ENCODE measurements around the gene UBALD1.

UBALD1 gene

DNA sequence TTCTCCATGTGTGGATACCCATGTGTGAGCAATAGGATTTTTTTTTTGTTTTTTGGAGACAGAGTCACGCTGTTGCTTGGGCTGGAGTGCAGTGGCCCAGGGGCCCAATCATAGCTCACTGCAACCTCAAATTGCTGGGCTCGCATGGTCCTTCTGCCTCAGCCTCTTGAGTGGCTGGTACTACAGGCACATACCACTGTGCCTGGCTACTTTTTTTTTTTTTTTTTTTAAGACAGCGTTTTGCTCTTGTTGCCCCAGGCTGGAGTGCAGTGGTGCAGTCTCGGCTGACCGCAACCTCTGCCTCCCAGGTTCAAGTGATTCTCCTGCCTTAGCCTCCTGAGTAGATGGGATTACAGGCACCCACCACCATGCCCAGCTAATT is 26.6 kb upstream of the UBALD1 start:
- Histone ChIP-seq H3K27ac (ENCODE audit: low read length) (no peak overlapping the region), H3K4me3 (ENCODE audit: low read length in 2 of 2) (no peak overlapping the region)

DNA sequence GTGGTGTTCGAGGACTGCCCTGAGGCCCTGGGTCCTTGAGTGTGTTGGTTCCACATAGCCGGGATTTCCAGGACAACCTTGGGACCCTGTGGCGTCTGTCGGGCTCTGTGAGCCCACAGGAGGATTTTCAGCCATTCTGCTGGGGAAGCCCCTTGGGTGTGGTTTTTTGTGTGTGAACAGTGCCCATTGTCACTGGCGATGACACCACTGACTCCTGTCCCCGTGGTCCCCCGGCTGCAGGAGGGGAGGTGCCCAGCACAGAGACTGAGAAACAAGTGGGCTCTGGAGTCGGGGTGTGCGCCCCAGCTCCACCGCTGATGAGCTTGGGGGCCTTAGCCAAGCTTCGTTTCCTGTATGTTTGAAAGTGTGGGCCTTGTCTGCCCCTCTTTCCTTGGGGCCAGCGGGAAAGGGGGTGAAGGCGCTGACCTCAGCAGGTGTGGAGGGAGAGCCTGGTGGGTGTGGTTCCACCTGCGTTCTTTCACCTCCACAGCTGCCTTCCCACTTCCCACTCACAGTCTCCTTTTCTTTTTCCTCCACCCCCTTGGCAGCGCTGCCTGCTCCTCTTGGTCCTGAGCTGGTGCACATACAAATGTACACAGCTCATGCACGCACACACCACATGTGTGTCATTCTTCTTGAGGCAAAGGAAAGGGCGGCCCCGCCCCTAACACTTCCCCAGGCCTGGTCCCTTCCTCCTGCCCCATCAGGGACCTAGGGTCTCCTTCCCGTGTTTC is 26.1 kb upstream of the UBALD1 start:
- Histone ChIP-seq H3K4me1 (ENCODE audit: control insufficient read depth, insufficient read depth, low read length) (peaks cover 6% of the 10 kb centered on the region), H3K4me3 (ENCODE audit: low read length in 2 of 2) (no peak overlapping the region), H3K9ac (ENCODE audit: low read length in 2 of 2) (no peak overlapping the region), H3K27ac (ENCODE audit: low read length) (no peak overlapping the region), H3K27me3 (ENCODE audit: control insufficient read depth in 1 of 2, insufficient read depth in 2 of 2, low read length in 2 of 2) (no peaks in the 10 kb centered on the region), H3K9me3 (ENCODE audit: control insufficient read depth in 2 of 2, low read length in 2 of 2) (no peaks in the 10 kb centered on the region), H3K36me3 (ENCODE audit: control insufficient read depth in 2 of 2, insufficient read depth in 2 of 2, low read length in 2 of 2) (peaks cover 3 to 5% of the 10 kb centered on the region in 2 donors)

More for the DNA sequence above, 26.6 kb upstream of the UBALD1 start:
- H3K9ac ChIP-seq (ENCODE audit: low read length in 2 of 2), result no peak overlapping the region
- H3K4me1 ChIP-seq (ENCODE audit: control insufficient read depth, insufficient read depth, low read length), result peaks cover 6% of the 10 kb centered on the region
- no peaks in the 10 kb centered on the region for H3K27me3 ChIP-seq (ENCODE audit: control insufficient read depth in 1 of 2, insufficient read depth in 2 of 2, low read length in 2 of 2)
- peaks cover 3 to 5% of the 10 kb centered on the region in 2 donors for H3K36me3 ChIP-seq (ENCODE audit: control insufficient read depth in 2 of 2, insufficient read depth in 2 of 2, low read length in 2 of 2)
- H3K9me3 ChIP-seq (ENCODE audit: control insufficient read depth in 2 of 2, low read length in 2 of 2), result no peaks in the 10 kb centered on the region

DNA sequence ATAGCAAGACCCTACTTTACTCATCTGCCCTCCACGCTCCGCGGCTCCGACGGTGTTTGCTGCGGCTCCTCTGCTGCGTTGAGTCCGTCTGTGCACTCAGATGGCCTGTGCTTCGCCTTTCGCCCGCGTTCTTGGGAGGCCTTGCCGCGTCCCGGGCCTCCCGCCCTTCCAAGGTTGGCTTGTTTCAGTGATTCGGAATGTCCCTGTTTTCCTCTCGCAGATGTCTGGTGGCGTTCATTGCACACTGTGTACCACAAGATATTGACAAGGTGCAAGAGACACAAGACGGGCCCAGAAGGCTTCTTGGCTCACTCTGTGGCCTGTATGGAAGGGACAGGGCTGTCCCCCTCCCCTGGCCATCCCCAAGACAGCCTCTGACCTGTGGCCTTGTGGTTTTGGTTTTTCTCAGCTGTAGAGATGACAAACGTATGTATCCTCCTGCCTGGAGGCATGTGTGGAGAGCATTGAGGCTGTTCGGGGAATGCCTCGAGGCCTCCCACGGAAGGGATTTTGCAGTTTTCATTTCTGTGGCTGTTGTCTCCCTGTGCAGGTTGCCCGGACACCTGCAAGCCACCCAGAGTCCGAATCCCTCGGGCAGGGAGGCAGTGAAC is 25.3 kb upstream of the UBALD1 start:
- H3K36me3 ChIP-seq (ENCODE audit: control insufficient read depth in 2 of 2, insufficient read depth in 2 of 2, low read length in 2 of 2), result peaks cover 3 to 5% of the 10 kb centered on the region in 2 donors

DNA sequence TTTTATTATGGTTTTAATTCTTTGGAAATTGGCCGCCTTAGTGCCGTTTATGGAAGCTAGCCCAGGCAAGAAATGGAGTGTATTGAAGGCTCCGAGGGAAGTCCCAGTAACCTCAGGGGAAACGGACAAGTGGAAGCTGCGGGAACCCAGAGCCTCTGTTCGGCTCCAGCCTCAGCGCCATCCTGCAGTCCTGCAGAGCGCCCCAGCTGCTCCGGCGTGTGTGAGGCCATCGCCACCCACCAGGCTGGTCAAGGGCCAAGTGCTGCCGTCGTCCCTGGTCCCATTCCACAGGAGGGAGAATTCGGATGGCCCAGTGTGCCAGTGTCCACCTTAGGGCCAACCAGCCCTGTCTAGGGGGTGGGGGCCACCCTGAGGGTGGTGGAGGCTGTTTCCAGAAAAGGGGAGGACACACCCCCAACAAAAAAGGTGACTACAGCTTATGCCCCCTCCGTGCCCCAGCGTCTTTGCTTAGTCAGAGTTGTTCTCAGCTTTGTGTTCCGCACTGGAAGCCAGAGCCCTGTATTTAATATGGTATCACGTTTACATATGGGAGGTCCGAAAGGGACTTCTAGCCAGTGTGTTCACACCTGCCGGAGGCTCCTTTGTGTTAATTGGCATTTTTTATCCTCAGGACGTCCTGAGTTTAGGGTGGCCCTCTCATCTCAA is 22.9 kb upstream of the UBALD1 start:
- Histone ChIP-seq H3K9me3 (ENCODE audit: control insufficient read depth in 2 of 2, low read length in 2 of 2) (no peaks in the 10 kb centered on the region), H3K9ac (ENCODE audit: low read length in 2 of 2) (no peak overlapping the region), H3K36me3 (ENCODE audit: control insufficient read depth in 2 of 2, insufficient read depth in 2 of 2, low read length in 2 of 2) (peaks cover 3 to 5% of the 10 kb centered on the region in 2 donors), H3K4me3 (ENCODE audit: low read length in 2 of 2) (no peak overlapping the region), H3K27me3 (ENCODE audit: control insufficient read depth in 1 of 2, insufficient read depth in 2 of 2, low read length in 2 of 2) (no peaks in the 10 kb centered on the region), H3K27ac (ENCODE audit: low read length) (no peak overlapping the region), H3K4me1 (ENCODE audit: control insufficient read depth, insufficient read depth, low read length) (peaks cover 6% of the 10 kb centered on the region)

More for the DNA sequence above, 25.3 kb upstream of the UBALD1 start:
- Histone ChIP-seq H3K27ac (ENCODE audit: low read length) (no peak overlapping the region), H3K9ac (ENCODE audit: low read length in 2 of 2) (no peak overlapping the region), H3K4me3 (ENCODE audit: low read length in 2 of 2) (no peak overlapping the region), H3K9me3 (ENCODE audit: control insufficient read depth in 2 of 2, low read length in 2 of 2) (no peaks in the 10 kb centered on the region), H3K27me3 (ENCODE audit: control insufficient read depth in 1 of 2, insufficient read depth in 2 of 2, low read length in 2 of 2) (no peaks in the 10 kb centered on the region), H3K4me1 (ENCODE audit: control insufficient read depth, insufficient read depth, low read length) (peaks cover 6% of the 10 kb centered on the region)

DNA sequence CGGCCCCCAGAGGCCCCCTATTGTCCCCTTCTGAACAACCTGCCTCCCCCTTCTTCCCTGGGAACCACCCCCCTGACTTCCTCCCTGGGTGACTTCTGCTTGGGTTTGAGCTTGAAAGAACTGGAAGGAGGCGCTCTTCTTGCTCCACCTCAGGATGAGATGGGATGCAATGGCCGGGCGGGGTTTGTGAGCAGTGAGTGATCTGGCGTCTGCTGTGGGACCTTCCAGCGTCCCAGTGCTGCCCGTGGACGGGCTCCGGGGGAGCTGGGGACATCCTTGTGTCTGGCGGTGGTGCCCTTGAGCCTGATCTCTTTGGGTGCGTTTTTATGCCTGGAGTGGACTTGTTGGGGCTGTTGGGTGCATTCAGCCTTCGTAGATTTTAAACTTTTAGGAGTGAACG is 21.5 kb upstream of the UBALD1 start:
- H3K4me1 ChIP-seq (ENCODE audit: control insufficient read depth, insufficient read depth, low read length), result peaks cover 6% of the 10 kb centered on the region
- no peak overlapping the region for H3K9ac ChIP-seq (ENCODE audit: low read length in 2 of 2)
- no peak overlapping the region for H3K4me3 ChIP-seq (ENCODE audit: low read length in 2 of 2)
- H3K9me3 ChIP-seq (ENCODE audit: control insufficient read depth in 2 of 2, low read length in 2 of 2), result no peaks in the 10 kb centered on the region
- peaks cover 3 to 6% of the 10 kb centered on the region in 2 donors for H3K36me3 ChIP-seq (ENCODE audit: control insufficient read depth in 2 of 2, insufficient read depth in 2 of 2, low read length in 2 of 2)
- H3K27me3 ChIP-seq (ENCODE audit: control insufficient read depth in 1 of 2, insufficient read depth in 2 of 2, low read length in 2 of 2), result no peaks in the 10 kb centered on the region
- no peak overlapping the region for H3K27ac ChIP-seq (ENCODE audit: low read length)

DNA sequence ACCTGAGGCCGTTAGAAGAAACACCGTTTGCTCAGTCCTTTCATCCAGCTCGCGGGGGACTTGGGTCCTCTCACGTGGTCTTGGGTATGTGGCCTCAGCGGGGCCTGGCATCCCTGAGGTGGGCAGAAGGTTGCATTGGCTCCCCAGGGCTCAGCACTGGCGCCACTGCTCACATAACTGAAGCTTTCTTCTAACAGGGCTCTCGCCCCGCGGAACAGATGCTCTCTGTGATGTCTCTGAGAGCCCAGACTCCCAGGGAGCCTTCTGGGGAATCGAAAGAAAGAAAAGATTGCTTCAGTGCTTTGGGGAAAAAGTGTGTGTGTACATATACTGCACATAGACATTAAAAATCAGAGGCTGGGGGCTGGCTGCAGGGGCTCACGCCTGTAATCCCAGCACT is 20.1 kb upstream of the UBALD1 start:
- Histone ChIP-seq H3K27ac (ENCODE audit: low read length) (no peak overlapping the region), H3K36me3 (ENCODE audit: control insufficient read depth in 2 of 2, insufficient read depth in 2 of 2, low read length in 2 of 2) (peaks cover 3 to 4% of the 10 kb centered on the region in 2 donors), H3K27me3 (ENCODE audit: control insufficient read depth in 1 of 2, insufficient read depth in 2 of 2, low read length in 2 of 2) (no peaks in the 10 kb centered on the region), H3K9me3 (ENCODE audit: control insufficient read depth in 2 of 2, low read length in 2 of 2) (no peaks in the 10 kb centered on the region), H3K4me1 (ENCODE audit: control insufficient read depth, insufficient read depth, low read length) (peaks cover 2% of the 10 kb centered on the region), H3K9ac (ENCODE audit: low read length in 2 of 2) (no peak overlapping the region), H3K4me3 (ENCODE audit: low read length in 2 of 2) (no peak overlapping the region)

DNA sequence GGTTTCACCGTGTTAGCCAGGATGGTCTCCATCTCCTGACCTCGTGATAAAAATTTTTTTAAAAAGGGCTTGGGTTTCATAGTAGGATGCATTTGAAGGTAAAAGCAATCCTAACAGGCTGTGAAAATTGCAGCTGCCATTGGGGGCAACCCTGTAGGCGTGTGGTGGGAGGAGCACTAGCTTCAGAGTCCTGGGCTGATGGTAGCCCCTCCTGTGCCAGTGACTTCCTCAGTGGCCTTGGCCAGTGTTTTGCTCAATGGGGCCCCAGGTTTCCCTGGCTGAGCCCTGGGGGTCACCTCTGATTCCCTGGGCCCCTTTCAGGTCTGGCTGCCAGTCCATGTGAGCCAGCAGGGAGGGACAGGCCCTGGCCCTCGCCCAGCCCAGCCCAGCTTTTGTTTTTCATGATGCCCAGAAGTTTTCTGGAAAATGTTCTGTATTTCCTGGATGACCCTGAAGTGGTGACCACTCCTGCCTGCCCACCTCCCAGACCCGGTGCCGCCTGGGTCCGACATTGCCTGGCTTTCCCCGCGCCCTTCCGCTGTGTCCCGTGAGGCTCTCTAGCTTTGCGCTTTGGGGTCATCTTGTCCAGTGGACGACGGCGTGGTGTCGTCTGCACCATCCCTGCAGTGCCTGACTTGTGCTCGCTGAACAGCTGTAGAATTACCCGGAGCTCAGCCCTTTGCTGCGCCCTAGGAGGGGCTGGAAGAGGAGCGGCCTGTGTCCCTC is 19.4 kb upstream of the UBALD1 start:
- Histone ChIP-seq H3K4me3 (ENCODE audit: low read length in 2 of 2) (no peak overlapping the region), H3K27ac (ENCODE audit: low read length) (no peak overlapping the region), H3K36me3 (ENCODE audit: control insufficient read depth in 2 of 2, insufficient read depth in 2 of 2, low read length in 2 of 2) (peaks cover 3 to 4% of the 10 kb centered on the region in 2 donors), H3K9ac (ENCODE audit: low read length in 2 of 2) (no peak overlapping the region), H3K27me3 (ENCODE audit: control insufficient read depth in 1 of 2, insufficient read depth in 2 of 2, low read length in 2 of 2) (no peaks in the 10 kb centered on the region), H3K9me3 (ENCODE audit: control insufficient read depth in 2 of 2, low read length in 2 of 2) (no peaks in the 10 kb centered on the region), H3K4me1 (ENCODE audit: control insufficient read depth, insufficient read depth, low read length) (peaks cover 2% of the 10 kb centered on the region)

DNA sequence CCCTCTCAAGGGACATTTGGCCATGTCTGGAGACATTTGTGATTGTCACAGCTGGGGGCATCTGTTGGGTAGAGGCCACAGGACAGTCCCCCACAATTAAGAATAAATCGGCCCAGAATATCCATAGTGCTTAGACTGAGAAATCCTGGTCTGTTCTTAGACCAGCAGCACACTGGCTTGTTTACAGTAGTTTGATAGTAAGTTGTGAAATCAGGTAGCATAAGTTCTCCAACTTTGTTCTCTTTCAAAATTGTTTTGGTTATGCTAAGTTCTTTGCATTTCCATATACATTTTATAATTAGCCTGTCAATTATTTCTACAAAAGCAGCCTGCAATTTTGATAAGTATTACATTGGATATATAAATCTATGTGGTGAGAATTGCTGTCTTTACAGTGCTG is 16.8 kb upstream of the UBALD1 start:
- peaks cover 0 to 2% of the 10 kb centered on the region in 2 donors for H3K36me3 ChIP-seq (ENCODE audit: control insufficient read depth in 2 of 2, insufficient read depth in 2 of 2, low read length in 2 of 2)
- H3K4me1 ChIP-seq (ENCODE audit: control insufficient read depth, insufficient read depth, low read length), result peaks cover 6% of the 10 kb centered on the region
- no peaks in the 10 kb centered on the region for H3K9me3 ChIP-seq (ENCODE audit: control insufficient read depth in 2 of 2, low read length in 2 of 2)
- no peak overlapping the region for H3K4me3 ChIP-seq (ENCODE audit: low read length in 2 of 2)
- H3K9ac ChIP-seq (ENCODE audit: low read length in 2 of 2), result no peak overlapping the region
- H3K27ac ChIP-seq (ENCODE audit: low read length), result no peak overlapping the region
- no peaks in the 10 kb centered on the region for H3K27me3 ChIP-seq (ENCODE audit: control insufficient read depth in 1 of 2, insufficient read depth in 2 of 2, low read length in 2 of 2)

DNA sequence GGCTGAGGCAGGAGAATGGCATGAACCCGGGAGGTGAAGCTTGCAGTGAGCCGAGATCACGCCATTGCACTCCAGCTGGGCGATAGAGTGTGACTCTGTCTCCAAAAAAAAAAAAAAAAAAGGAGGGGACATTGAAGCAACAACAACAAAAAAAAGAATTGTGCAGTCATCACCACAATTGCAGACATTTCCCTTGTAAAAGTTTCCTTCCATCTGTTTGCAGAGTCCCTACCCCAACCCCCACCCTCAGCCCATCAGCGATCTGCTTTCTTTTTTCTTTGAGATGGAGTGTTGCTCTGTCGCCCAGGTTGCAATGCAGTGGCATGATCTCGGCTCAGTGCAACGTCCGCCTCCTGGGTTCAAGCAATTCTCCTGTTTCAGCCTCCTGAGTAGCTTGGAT is 13.6 kb upstream of the UBALD1 start:
- Histone ChIP-seq H3K9me3 (ENCODE audit: control insufficient read depth in 2 of 2, low read length in 2 of 2) (no peaks in the 10 kb centered on the region), H3K4me1 (ENCODE audit: control insufficient read depth, insufficient read depth, low read length) (peaks cover 24% of the 10 kb centered on the region), H3K36me3 (ENCODE audit: control insufficient read depth in 2 of 2, insufficient read depth in 2 of 2, low read length in 2 of 2) (peaks cover 0 to 2% of the 10 kb centered on the region in 2 donors), H3K27ac (ENCODE audit: low read length) (no peak overlapping the region), H3K4me3 (ENCODE audit: low read length in 2 of 2) (no peak overlapping the region), H3K9ac (ENCODE audit: low read length in 2 of 2) (no peak overlapping the region), H3K27me3 (ENCODE audit: control insufficient read depth in 1 of 2, insufficient read depth in 2 of 2, low read length in 2 of 2) (no peaks in the 10 kb centered on the region)

DNA sequence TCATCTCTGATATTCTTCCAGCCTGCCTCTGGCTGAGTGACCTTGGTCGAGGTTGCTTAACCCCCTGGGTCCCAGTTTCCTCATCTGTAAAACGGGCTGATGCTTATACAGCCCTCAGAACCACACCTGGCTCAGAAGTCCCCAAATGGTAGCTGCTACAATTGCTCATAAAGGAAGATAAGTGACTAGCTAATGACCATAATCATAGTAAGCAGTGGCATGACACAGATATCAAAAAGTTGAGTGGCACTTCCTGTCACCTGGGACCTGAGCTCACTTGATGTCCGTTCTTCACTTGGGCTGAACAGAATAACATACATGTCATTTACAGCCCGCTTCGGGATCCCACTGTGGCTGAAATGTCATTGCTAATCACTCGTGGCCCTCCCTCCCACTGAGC is 11.7 kb upstream of the UBALD1 start:
- Histone ChIP-seq H3K4me1 (ENCODE audit: control insufficient read depth, insufficient read depth, low read length) (peaks cover 24% of the 10 kb centered on the region), H3K9ac (ENCODE audit: low read length in 2 of 2) (peak overlapping the region; percentile 88 to 96), H3K27me3 (ENCODE audit: control insufficient read depth in 1 of 2, insufficient read depth in 2 of 2, low read length in 2 of 2) (no peaks in the 10 kb centered on the region), H3K36me3 (ENCODE audit: control insufficient read depth in 2 of 2, insufficient read depth in 2 of 2, low read length in 2 of 2) (peaks cover 0 to 2% of the 10 kb centered on the region in 2 donors), H3K27ac (ENCODE audit: low read length) (no peak overlapping the region), H3K4me3 (ENCODE audit: low read length in 2 of 2) (peak overlapping the region; percentile 88 to 99), H3K9me3 (ENCODE audit: control insufficient read depth in 2 of 2, low read length in 2 of 2) (no peaks in the 10 kb centered on the region)
